WI38 (cell line): ENCODE data around the gene TAT.

Experiments used
- H3K4me3 ChIP-seq: 2 replicates; pipeline ENCODE4 v1.5.1; 2011; ENCODE audit warnings: low read depth, mild to moderate bottlenecking, control low read depth, low read length
- CTCF ChIP-seq: IDR thresholded peaks from 2 replicates; pipeline ENCODE4 v1.5.1; 2012; ENCODE audit warnings: low read depth, mild to moderate bottlenecking, control low read depth, low read length

TAT gene

GRCh38 chr16:71555230-71555891 is 21.5 kb downstream of the TAT start:
- no peak for TF ChIP-seq CTCF
- H3K4me3 ChIP-seq, result no peak overlapping the region

GRCh38 chr16:71552698-71553503 is 24.0 kb downstream of the TAT start:
- no peak overlapping the region for H3K4me3 ChIP-seq
- no peak for TF ChIP-seq CTCF

GRCh38 chr16:71547168-71547567 is 29.7 kb downstream of the TAT start:
- H3K4me3 ChIP-seq, result no peak overlapping the region
- no peak for TF ChIP-seq CTCF

- no peak; the same call in 1 of the 2 replicates for TF ChIP-seq CTCF
- no peak overlapping the region for H3K4me3 ChIP-seq
Measured at GRCh38 chr16:71542377-71542776, 34.5 kb downstream of the TAT start.

- no peak overlapping the region for H3K4me3 ChIP-seq
- TF ChIP-seq CTCF, result peak; percentile 60
Measured at GRCh38 chr16:71537643-71538042, 39.2 kb downstream of the TAT start.

GRCh38 chr16:71536752-71537499 is 40.0 kb downstream of the TAT start:
- H3K4me3 ChIP-seq, result no peak overlapping the region
- TF ChIP-seq CTCF, result no peak
